ENCODE data around the gene TXNRD3.

- TF ChIP-seq NFRKB (IDR thresholded peaks at IDR 0.05) (no peak), ARNT (IDR thresholded peaks at IDR 0.05) (no peak), SP1 (IDR thresholded peaks at IDR 0.05) (no peak), FOXA1 (IDR thresholded peaks at IDR 0.05) (no peak)
Measured at GRCh38 chr3:126655887-126656286, 963 bp upstream of the TXNRD3 start.
